HL-60/S4 treated with retinoic acid at 250 ng/mL for 4 days and 3 days (cell line): Measurements from ENCODE around the gene APOC4.
"Not testable (repeated sequence)": the region's sequence is repeated elsewhere in the genome, so short reads cannot be mapped to it uniquely, and the experiment has no call there.

Experiments
- in situ Hi-C: fragments of 300-500 bp; cut with MboI; formaldehyde crosslinking; loops from 2 replicates; pipeline ENCODE4 v1.7.0; 2022; ENCODE audit warnings: low sequenced_read_pairs

APOC4 gene

DNA sequence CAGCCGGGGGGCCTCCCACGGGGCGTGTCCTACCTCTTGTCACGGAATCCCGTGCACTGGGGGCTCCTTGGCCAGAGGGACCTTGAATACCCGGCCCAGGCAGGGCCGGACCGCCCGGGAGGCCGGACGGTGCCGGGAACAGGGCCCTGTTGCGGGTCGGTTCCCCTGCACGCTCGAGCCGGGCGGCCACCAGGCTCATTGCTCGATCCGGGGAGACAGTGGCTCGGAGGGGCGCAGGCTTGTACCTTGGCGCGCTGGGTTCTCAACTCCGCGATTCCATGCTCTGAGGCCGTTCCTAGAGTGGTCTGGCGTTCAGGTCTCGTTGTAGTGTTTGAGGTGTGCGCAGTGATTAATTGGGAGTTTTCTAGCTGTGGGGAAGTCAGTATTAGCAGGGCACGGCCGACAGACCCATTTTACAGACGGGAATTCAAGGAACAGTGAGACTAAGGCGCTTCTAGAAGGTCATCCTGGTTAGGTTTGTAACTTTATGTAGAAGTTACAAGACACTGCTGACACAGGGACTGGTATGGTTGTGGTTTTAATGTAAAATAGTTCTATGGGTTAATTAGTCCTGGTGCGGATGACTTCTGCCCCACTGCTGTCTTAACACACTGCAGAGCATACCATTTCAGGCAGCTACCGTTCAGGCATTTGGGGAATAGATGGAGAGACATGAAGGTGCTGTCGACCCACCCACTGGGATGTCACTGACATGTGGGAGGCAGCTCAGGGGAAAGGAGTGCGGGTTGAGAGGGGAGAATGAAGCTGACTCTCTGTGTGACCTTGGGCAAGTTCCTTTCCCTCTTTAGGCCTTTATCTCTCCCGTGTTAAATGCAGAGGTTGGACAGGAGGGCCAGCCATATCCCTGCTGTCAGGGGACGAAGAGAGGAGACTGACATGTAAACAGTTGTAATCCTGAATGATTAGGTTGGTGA lies 13.7 kb downstream of the APOC4 start:
- in situ Hi-C loops = no loop called here

DNA sequence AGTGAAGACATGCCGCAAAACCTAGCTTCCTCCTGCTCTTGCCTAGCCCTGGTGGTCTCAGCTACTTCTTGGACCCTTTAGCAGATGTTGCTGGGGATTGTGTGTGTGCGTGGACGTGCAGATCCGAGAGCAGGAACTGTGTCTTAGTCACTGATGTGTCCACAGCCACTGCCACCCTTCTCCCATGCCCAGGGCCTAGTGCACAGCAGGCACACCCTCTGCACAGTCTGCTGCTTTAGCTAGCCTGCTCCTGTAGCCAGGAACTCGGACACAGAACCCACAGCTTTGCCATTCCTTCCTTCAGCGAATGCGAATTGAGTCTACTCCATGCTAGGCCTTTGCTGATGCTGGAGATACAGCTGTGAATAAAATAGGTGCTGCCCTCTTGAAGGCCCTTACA lies 15.5 kb downstream of the APOC4 start:
- in situ Hi-C loops = no loop called here

DNA sequence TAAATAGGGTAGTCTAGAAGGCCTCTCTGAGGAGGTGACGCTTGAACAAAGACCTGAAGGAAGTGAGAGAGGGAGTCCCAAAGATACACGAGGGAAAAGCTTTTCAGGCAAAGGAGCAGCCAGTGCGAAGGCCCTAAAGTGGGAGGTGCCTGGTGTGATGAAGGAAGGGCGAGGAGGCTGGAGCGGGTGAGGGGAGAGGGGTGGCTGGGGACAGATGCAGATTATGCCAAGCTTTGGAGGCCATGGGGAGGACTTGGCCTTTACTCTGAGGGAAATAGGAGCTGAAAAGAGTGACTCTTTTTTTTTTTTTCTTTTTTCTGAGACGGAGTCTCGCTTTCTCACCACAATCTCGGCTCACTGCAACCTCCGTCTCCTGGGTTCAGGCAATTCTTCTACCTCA lies 16.1 kb downstream of the APOC4 start:
- in situ Hi-C loops = no loop called here

DNA sequence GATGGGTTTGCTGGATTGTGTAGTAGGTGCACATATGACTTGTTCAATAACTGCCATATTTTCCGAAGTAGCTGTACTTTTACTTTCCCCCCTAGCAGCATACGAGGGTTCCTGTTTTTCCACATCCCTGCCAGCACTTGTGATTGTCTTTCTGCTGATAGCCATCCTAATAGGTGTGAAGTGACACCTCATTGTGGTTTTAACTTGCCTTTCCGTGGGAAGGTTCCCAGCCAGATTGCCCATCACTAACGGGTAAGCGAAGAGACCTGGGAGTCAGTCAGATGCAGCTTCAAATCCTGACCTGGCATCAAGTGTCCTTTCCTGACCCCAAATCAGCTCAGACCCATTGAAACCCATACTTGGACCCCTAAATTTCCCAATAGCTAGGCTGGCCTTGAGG lies 17.7 kb downstream of the APOC4 start:
- in situ Hi-C loops = no loop called here

DNA sequence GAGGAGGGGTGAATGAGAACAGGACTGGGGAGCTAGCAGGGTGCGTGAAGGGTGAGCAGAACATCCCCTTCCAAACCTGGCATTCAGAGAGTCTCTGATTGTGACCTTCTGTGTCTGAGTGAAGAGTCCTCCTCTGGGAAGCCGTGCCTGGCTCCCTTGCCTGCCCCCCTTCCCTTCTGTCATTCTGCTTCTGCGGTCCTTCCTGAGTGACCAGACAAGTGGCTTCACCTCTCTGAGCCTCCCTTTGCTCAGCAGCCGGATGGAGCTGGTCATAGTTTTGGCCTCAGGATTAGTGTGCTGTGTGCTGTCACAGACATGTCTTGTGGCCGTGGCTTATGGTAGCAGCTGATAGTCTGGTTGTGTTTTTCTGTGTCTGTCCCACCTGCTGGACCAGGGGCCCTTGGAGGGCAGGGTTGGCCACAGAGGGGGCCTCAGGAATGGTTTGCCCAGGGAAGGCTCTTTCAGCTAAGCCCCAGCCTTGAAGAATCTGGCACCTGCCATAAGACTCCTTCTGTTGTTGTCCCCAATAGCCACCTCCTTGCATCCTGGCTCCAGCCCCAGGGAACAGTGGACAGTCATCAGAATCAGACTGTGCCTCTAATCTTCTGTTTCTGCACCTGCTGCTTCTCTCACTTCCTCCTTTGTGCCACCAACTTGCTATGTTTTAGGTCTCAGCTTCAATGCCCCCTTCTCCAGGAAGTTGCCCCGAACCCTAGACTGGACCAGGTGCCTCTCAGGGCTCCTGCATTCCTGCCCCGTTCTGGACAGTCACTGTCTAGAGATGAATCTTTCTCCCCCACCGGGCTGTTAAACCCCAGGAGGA lies 19.1 kb downstream of the APOC4 start:
- in situ Hi-C loops = no loop called here

DNA sequence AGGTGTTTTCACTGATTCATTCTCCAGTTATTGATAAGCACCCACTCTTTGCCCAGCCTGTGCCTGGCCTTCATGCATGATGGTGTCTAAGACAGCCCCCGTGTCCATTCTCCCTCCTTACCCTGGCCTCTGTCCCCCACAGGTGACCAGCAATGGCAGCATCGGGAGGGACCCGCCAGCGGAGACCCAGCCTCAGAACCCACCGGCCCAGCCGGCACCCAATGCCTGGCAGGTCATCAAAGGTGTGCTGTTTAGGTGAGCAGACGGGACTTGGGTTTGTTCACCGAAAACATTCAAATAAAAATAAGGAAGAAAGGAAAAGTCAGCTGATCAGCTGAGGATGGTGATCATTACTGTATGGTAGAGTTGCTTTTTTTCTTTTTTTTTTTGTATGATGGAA lies 19.8 kb downstream of the APOC4 start:
- in situ Hi-C loops = no loop called here

DNA sequence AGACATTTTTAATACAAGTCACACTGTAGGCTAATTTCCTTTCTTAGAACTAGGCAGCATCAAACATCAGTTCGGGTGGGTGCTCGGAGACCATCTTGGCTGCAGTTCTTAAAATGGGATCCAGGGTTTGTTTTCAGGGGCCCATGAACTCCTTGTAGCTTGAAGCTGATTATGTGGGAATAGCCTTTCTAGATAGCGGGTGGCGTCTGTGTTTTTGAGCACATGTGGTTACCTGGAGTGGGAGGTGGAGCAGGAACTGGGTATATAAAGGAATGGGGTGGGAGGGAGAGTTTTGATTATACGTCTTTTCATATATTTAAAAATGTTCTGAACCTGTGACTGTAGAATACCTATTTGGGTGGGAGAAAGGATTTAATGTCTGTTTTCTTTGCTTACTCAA lies 26.1 kb downstream of the APOC4 start:
- in situ Hi-C loops = no loop called here

DNA sequence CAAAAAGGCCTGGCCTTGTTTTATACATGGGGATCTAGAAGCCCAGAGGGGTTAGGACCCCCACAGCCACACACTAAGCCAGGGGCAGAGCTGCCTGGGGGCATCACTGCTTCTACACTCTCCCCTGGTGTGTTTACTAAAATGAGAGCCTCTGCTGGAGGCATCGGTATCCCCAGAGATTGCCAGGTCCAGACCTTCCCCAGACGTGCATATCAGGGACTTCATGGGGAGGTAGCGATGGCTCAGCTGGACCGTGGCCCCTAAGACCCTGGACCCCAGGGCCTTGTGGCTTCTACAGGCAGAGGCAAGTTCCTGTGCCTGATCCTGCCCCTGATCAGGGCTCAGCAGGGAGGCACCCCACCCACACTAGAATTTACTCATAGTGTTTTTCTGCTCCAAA lies 26.6 kb downstream of the APOC4 start:
- in situ Hi-C loops = no loop called here

DNA sequence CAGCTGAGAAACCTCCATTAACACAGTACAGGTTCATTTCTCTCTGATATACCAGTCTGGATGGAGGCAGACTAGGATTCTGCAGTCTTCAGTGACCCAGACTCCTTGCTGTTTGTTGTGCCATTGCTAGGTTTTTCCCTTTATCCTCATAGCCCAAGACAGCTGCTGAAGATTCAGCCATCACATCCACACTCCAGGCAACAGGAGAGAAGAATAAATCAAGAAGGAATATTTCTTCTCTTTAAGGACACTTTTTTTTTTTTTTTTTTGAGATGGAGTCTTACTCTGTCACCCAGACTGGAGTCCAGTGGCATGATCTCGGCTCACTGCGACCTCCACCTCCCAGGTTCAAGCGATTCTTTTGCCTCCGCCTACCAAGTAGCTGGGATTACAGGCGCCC lies 27.4 kb downstream of the APOC4 start:
- in situ Hi-C loops = no loop called here

DNA sequence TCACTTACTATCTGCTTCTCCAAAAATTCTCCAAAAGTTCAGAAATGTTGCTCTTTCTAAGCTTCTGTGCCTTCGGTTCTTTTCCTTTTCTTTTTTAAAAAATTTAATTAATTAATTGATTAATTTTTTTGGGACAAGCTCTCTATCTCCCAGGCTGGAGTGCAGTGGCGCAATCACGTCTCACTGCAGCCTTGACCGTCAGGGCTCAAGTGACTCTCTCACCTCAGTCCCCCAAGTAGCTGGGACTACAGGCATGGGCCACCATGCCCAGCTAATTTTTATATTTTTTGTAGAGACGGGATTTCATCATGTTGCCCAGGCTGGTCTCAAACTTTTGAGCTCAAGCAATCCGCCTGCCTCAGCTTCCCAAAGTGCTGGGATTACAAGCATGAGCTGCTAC lies 29.4 kb downstream of the APOC4 start:
- in situ Hi-C loops = not testable (repeated sequence)

DNA sequence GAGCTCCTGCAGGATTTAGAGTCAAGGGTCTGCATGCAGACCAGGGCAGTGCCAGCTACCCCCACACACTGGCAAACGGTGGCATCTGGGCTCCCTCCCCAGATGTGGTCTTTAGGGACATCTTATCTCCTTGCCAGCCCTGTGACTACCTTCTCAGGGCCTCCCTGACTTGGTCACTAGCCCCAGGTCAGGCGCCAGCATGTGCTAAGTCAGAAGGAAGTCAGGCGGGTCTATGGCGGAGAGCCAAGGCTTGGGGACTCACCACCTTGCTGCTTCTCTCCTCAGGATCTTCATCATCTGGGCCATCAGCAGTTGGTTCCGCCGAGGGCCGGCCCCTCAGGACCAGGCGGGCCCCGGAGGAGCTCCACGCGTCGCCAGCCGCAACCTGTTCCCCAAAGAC lies 30.8 kb downstream of the APOC4 start:
- in situ Hi-C loops = no loop called here

DNA sequence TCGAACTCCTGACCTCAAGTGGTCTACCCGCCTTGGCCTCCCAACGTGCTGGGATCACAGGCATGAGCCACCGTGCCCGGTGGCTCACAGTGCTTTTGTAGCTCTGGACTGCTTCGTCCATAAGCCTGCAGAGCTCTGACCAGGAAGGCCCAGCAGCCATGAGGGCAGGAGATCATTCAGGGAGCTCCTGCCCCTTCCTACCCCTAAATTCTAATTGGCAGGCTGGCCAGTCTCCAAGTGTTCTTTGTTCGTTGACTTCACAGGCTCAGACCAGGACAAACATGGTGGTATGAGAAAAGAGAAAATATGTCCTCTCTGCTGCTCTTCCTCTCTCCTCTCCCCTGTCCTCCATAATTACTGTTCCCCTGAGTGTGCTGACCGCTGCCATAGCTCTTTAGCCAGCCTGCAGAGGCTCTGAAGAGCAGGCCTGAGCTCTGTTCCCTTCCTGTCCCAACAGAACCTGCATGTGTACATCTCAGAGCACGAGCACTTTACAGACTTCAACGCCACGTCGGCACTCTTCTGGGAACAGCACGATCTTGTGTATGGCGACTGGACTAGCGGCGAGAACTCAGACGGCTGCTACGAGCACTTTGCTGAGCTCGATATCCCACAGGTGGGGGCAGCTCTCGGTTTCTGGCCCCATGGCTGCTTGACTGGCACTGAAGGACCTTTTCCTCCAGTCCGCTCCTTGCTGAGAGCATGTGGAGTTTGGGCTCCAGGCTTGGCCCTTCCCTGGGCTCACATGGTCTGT lies 32.1 kb downstream of the APOC4 start:
- in situ Hi-C loops = no loop called here

DNA sequence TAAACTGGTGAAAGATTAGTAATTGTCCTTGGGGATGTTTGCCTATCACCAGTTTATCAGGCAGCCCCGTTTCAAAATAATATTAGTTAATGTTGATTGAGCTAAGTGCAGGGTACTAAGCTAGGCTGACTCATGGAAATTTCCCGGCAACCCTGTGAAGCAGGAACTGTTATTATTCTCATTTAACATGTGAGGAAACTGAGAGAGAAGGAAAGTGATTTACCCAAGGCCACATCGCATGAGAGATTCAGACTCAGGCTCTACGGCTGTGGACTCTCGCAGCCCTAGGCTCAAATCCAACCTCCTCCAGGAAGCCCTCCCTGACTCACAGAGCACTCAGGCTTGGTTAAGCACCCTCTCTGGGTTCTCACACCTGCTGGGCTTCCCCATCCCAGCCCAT lies 32.8 kb downstream of the APOC4 start:
- in situ Hi-C loops = no loop called here

DNA sequence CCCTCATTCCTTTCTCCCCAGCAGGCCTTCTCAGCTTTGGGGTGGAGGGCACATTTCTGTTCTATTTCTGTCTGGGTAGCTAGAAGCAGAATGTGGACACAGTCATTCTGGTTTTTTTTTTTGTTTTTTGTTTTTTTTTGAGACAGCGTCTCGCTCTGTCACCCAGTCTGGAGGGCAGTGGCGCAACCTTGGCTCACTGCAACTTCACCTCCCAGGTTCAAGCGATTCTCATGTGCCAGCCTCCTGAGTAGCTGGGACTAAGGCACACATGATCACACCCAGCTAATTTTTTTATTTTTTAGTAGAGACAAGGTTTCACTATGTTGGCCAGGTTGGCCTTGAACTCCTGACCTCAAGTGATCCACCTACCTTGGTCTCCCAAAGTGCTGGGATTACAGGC lies 33.4 kb downstream of the APOC4 start:
- in situ Hi-C loops = no loop called here

DNA sequence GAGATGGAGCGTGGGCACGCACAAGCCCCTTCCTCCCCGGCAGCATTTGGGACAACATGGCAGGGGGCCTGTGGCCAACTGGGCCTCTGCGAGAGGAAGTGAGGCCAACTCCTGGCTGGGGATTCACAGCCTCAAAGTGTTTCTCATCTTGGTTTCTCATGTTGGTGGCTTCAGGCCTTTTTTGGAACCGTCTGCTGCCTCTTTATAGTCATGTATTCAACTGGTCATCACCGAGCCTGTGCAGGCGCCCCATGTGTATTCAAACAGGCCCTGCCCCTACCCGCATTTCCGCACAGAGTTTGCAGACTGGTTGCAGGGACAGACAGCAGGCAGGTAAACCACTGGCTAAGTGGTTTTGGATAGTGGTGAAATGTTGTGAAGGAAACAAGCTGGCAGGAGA lies 42.0 kb downstream of the APOC4 start:
- in situ Hi-C loops = no loop called here

DNA sequence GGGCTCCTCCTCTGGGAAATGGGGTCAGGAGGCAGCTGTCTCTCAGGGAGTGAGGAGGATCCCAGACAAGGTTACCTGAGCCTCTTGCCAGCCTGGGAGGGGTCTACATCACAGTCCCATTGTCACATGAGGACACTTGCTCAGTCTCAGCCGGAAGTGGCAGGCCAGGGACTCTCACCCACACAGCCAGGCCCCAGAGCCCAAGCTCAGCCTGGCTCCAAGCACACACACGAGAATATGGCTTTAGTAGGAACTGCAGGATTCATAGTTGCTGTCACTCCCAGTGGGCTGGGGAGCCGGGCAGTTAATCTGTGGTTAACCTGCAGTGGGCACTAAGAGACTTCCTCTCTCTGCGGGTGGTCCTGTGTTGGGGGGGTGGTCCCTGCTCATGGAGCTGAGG lies 43.4 kb downstream of the APOC4 start:
- in situ Hi-C loops = no loop called here

DNA sequence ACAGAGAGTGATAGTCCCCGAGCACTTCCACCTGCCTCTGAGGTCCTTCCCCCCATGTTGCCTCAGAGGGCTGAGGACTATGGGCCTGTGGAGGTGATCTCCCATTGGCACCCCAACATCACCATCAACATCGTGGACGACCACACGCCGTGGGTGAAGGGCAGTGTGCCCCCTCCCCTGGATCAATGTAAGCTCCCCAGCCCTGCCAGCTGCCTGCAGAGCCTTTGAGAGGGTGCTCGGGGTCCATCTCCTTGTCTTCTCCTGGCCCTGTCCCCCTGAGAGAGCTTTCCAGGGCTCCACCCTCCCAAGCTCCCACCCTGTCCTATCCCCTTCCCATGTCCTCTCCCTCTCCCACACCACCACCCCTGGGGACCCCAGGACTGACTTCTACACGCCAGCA lies 44.4 kb downstream of the APOC4 start:
- in situ Hi-C loops = no loop called here

DNA sequence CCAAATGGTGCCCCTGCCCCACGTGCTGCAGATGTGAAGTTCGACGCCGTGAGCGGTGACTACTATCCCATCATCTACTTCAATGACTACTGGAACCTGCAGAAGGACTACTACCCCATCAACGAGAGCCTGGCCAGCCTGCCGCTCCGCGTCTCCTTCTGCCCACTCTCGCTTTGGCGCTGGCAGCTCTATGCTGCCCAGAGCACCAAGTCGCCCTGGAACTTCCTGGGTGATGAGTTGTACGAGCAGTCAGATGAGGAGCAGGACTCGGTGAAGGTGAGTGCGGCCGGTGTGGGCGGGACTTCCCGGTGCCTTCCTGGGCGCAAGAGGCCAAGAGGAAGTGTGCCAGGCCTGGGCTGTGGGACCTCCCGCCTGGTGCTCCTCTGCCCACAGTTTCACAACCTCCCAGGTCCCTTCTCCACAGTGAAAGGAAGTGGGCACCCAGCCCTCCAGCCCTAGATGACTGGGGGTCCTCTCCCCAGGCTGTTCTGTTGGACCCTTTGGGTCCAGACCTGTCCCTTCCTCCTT lies 45.2 kb downstream of the APOC4 start:
- in situ Hi-C loops = no loop called here

DNA sequence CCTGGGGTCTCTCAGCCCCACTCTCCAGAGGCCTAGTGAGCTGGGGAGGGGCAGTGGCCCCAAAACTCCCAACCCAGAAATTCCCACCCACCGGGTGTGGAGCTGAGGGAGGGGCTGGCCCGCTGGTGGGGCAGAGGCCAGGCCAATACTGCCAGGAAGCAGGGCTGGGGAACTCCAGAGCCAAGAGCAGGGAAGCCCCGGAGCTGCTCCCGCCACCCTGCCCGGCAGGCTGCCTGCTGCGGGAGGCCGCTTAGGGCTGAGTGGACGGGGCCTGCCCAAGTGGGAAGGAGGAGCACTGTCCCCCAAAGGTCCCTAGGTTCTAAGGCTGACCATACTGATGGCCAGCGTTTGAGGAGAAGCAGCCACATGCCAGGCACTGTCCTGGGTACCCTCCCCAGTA lies 46.2 kb downstream of the APOC4 start:
- in situ Hi-C loops = no loop called here

DNA sequence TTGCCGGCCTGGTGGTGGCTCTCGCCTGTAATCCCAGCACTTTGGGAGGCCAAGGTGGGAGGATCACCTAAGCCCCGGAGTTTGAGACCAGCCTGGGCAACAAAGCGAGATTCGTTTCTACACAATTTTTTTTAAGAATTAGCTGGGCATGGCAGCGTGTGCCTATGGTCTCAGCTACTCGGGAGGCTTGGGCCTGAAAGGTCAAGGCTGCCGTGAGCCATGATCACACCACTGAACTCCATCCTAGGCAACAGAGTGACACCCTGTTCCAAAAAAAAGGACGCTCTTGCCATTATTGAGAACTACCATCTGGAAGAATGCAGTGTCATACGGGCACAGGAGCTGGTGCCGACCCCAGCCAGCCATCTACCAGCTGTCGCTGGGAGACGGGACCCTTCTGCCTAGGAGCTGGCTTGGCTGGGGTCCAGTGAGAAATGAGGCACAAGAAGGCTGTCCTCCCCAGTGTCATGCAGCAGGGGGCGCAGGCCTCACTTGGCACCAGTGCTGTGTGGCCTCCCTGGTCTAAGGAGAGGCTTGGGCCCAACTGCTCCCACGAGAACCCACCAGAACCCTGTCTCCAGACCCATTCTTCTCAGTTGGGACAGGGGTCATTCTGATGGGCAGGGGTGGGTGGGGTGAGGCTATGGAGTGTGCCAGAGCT lies 47.0 kb downstream of the APOC4 start:
- in situ Hi-C loops = no loop called here

DNA sequence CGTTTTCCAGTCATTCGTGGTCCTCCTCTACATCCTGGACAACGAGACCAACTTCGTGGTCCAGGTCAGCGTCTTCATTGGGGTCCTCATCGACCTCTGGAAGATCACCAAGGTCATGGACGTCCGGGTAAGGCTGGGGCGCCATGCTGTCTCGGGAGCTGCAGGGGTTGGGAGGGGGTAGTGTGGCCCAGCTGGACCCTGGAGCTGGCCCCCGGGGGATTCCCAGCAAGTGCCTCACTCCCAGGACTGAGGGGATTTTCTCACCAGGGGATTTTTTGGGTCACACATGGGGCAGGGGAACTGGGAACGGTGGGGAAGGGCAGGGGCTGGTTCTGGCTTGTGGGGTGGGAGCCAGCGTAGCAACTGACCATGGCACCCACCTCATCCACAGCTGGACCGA lies 48.4 kb downstream of the APOC4 start:
- in situ Hi-C loops = no loop called here
